Mucosa of gallbladder (tissue), 1 donor: ENCODE data around the gene ARMCX1. TPM values are rescaled to one million over a fixed set of nuclear protein-coding genes. Genes with fewer than 3 reads are reported as not detected.
"Not testable (repeated sequence)": the region's sequence is repeated elsewhere in the genome, so short reads cannot be mapped to it uniquely, and the experiment has no call there.

Experiments
- DNase-seq: peaks from one replicate; pipeline ENCODE4 v3.0.0-alpha.2; 2020; ENCODE audit warnings: low spot score
- total RNA-seq: library from RNA; stranded (reverse); gene quantifications from one replicate; pipeline ENCODE4 v1.2.1, GENCODE V29; 2021
- donor health status: DM: no; HTN: no; CAD: no.

ARMCX1 gene
- total RNA-seq, result 33.0 TPM

DNA sequence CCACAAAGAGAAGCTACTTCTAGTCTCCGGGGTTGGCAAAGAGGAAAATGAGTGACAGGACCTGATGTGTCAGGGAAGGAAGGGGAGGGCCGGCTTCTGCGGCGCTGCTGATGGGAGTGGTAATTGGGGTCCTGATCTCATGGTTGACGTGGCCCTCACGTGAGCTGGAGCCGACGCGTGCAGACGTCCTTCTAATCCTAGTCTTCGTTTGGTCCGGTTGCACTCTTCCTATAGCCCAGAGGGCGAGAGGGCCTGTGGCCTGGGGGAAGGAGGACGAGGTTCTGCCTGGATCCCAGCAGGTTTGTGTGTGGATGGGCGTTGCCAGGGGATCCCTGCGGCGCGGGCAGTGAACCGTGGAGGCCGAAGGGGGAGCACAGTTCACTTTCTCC, at the start of gene ARMCX1:
Gene ARMCX1, plus strand, starts transcription at position 186 of the 389 bp plus-strand sequence. CDS start 2,384 bp downstream, outside the sequence.
- peak; percentile 69 for DNase-seq

- DNase-seq, result not testable (repeated sequence)
These were observed 47.4 kb upstream of the ARMCX1 start for GRCh38 chrX:101502929-101503328.

DNA sequence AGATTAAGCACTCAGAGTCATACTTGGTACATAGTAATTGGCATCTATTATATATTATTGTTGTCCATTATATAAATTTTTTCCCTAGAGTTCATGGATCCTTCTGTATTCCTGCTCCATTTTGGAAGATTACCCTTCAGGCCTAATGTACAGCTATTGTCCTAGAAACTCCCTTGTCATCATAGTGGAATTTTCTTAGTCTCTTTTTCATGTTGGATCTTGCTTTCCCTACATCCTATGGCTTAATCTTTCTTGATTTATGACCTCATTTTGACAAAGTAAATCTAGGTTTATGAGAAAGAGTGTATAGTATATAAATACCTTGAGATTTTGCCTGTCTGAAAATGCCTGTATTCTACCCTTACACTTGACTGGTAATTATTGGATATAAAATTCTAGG, 43.0 kb upstream of the ARMCX1 start:
- DNase-seq, result no peak

DNA sequence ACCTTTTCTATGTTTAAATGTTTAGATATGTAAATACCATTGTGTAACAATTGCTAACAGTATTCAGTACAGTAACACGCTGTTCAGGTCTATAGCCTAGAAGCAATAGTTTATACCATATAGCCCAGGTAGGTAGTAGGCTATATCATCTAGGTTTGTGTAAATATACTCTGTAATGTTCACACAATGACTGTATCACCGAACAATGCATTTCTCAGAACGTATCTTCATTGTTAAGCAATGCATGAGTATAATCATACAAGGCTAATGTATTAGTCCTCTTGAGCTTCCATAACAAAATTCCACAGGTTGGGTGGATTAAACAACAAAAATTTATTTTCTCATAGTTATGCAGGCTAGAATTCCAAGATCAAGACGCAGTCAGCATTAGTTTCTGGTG, 42.4 kb upstream of the ARMCX1 start:
- no peak for DNase-seq

DNA sequence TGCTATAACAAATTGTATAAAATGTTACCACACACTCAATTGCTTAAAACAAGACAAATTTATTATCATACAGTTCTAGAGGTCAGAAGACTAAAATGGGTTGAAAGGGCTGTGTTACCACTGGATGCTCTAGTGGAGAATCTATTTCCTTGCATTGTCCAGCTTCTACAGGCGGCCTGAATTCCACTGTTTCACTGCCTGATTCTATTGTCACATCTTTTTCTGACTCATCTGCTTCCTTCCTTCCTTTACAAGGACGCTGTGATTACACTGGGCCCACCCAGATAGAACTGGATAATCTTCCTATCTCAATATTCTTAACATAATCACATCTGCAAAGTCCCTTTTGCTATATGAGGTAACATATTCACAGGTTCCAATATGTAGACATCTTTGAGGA, 19.4 kb upstream of the ARMCX1 start:
- DNase-seq, result no peak

DNA sequence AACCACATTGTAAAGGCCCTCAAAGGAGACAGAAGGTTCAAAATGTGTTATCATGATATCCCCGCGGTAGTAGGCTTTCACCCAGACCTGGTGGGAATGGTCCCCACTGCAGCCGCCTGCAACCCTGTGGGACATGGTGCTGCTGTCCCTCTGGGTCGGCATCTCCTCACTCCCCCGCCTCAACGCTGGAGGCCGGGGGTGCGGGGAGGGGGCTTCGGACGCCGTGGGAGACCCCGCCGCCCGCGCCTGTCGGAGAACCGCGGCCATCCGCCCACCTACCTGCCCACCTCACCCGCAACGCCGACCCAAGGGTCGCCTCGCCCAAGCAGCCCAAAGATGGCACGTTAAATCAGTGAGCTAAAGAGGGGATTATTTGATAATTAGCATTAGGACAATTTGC, 11.2 kb upstream of the ARMCX1 start:
- DNase-seq, result no peak

DNA sequence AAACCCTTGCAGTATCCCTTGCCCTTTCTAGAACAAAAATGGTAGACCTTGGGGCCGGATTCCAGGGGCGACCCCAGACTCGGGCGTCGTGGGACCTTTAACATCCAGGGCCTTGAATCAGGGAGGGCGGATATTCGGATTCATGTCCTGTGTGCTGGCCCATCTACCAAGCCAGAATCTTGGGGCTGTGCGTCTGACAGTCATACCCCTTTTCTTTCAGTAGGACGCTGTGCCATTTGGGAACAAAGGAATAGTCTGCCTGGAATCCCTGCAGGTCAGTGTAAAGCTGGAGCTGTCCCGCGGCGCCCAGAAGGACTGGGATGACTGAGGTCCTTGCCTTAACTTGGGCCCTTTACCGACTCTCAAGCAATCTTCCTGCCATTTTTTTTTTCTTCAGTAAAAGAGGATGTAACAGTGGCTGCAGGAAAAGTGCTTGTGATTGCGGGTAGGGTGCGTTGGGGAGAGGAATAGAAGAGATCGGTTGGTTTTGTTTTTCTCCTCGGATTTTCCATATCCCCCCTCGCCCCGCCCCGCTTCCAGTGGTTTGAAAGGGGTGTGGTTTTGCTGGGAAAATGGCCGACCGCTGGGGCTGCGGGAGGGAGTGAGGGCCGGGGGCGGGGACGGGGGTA, 518 bp downstream of the ARMCX1 start:
- DNase-seq, result no peak

GRCh38 chrX:101551380-101551767, 1.0 kb downstream of the ARMCX1 start:
- DNase-seq, result no peak

DNA sequence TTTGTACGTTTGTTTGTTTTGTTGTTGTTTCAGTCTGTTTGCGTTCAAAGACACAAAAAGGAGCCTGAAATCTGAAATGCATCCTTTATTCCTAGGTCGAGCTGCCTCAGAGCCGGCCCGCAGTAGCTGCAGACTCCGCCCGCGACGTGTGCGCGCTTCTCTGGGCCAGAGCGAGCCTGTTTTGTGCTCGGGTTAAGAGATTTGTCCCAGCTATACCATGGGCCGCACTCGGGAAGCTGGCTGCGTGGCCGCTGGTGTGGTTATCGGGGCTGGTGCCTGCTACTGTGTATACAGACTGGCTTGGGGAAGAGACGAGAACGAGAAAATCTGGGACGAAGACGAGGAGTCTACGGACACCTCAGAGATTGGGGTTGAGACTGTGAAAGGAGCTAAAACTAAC, 2.4 kb downstream of the ARMCX1 start:
- no peak for DNase-seq

DNA sequence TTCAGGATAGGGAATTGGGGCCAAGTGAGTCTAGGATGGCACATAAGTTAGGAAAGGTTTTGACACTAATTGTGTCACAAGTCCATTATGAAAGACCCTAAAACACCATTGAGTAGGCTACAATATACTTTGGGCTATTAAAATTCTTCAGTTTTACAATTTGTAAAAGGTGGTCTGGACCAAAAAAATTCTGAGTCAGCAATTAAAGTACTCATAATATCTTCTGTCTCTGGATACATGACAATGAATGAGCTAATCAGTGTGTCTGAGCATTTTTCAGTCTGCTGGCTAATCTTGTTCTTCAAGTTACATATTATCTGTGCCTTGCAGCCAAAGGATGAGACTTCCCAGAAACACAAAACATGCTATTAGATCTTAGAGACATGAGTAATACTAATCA, 14.3 kb downstream of the ARMCX1 start:
- DNase-seq, result no peak

- DNase-seq, result peak; percentile 36
These were observed 45.5 kb downstream of the ARMCX1 start for GRCh38 chrX:101595739-101596419.

DNA sequence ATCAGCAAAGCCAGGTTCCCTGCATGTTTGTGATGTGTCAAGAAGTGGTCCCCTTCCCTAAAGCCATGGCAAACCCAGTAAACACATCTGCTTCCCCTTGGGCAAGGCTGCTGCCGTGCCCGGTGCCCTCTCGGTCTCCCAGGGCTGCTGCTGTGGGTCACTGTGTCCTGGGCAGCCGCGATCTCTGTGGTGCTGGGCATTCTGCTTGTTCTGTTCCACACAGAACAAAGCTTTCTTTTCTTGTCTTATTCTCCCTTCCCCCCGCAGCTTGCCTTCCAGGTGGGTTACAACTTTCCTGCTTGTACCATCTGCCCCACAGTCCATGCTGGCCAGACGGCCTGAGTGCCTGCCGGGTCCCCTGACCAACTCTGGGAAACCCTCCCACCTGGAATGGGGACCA, 49.2 kb downstream of the ARMCX1 start:
- DNase-seq, result not testable (repeated sequence)

DNA sequence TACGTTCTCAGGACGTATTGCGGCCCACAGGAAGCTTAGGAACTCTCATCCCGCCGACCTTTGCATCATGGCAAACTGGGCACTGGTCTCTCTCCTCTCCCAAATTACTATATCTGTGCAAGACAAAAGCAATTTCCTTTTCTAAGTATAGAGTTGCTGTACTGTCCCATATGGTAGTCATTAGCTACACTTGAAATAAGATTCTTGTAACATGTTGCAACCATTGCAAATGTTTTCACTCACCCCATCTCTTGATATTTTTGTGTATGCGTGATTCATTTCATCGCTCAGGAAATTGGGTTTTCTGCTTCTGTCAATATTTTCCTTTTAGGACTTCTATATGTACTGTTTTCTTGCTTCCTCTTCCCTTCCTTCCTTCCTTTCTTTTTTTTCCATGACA, 51.7 kb downstream of the ARMCX1 start:
- no peak for DNase-seq

Other genes with a start within 250 kb of the ARMCX1 start
- gene TIMM8A, start 201.8 kb upstream of the ARMCX1 start, total RNA-seq, result 6.6 TPM
- 8.2 TPM for gene BTK, start 164.4 kb upstream of the ARMCX1 start, total RNA-seq
- 124 TPM for gene RPL36A, start 159.5 kb upstream of the ARMCX1 start, total RNA-seq
- 29.2 TPM for gene GLA, start 142.6 kb upstream of the ARMCX1 start, total RNA-seq
- gene HNRNPH2, start 142.3 kb upstream of the ARMCX1 start, total RNA-seq, result 62.1 TPM
- gene ARMCX4, start 65.1 kb upstream of the ARMCX1 start, total RNA-seq, result 12.7 TPM
- 39.1 TPM for gene ARMCX6, start 67.5 kb downstream of the ARMCX1 start, total RNA-seq
- 71.3 TPM for gene ARMCX3, start 72.6 kb downstream of the ARMCX1 start, total RNA-seq
- 57.9 TPM for gene ARMCX2, start 109.3 kb downstream of the ARMCX1 start, total RNA-seq